CD4-positive, alpha-beta memory T cell (primary cell): Measurements from ENCODE around the gene GNAI2. TPM values are rescaled to one million over a fixed set of nuclear protein-coding genes. Genes with fewer than 3 reads are reported as not detected.
A peak's percentile ranks its signal among the peaks of the same experiment; 100 is the strongest.

ENCODE experiments used
- CTCF ChIA-PET: fragments of 350-600 bp; sonication (Branson Sonifier 250); formaldehyde crosslinking; loops from one replicate; lab custom pipeline; 2021; ENCODE audit warnings: inconsistent platforms; ENCODE audit not compliant: partially characterized antibody; lab: Charles Lee
- POLR2A ChIA-PET: fragments of 350-600 bp; sonication (Branson Sonifier 250); formaldehyde crosslinking; loops from one replicate; lab custom pipeline; 2021; ENCODE audit not compliant: partially characterized antibody; lab: Charles Lee
- DNase-seq, 5 donors: peaks; one replicate each; pipeline versions ENCODE4 v3.0.0 to v3.0.0-alpha.2; 2020 to 2022; ENCODE audit warnings: mixed read lengths in 1 of 5
- H3K27ac ChIP-seq: one replicate; pipeline ENCODE4 v1.7.0; 2013; ENCODE audit warnings: low read depth, low read length
- H3K27me3 ChIP-seq: 2 replicates; pipeline ENCODE4 v1.7.0; 2013; ENCODE audit warnings: mild to moderate bottlenecking, low read length, moderate library complexity; ENCODE audit not compliant: insufficient read depth
- H3K36me3 ChIP-seq: 2 replicates; pipeline ENCODE4 v1.7.0; 2013; ENCODE audit warnings: mild to moderate bottlenecking, low read length, moderate library complexity; ENCODE audit not compliant: insufficient read depth
- H3K4me1 ChIP-seq: 2 replicates; pipeline ENCODE4 v1.7.0; 2013; ENCODE audit warnings: mild to moderate bottlenecking, low read length, moderate library complexity; ENCODE audit not compliant: insufficient read depth
- H3K4me3 ChIP-seq, 2 donors: one replicate each; pipeline ENCODE4 v1.7.0; 2013; ENCODE audit warnings: low read length in 2 of 2, mild to moderate bottlenecking in 1 of 2
- H3K9me3 ChIP-seq, 2 donors: one replicate each; pipeline ENCODE4 v1.7.0; 2013; ENCODE audit warnings: low read length in 2 of 2, control low read depth in 1 of 2; ENCODE audit not compliant: control insufficient read depth in 1 of 2
- H3K27ac Mint-ChIP-seq, 7 donors: one replicate each; pipeline ENCODE4 v1.8.0; 2020 to 2021; ENCODE audit warnings: mixed read lengths in 7 of 7, mild to moderate bottlenecking in 6 of 7, inconsistent platforms in 3 of 7, moderate library complexity in 3 of 7
- H3K27me3 Mint-ChIP-seq, 2 donors: one replicate each; pipeline ENCODE4 v1.8.0; 2020 to 2021; ENCODE audit warnings: mixed read lengths in 2 of 2
- H3K36me3 Mint-ChIP-seq, 2 donors: one replicate each; pipeline ENCODE4 v1.8.0; 2020 to 2021; ENCODE audit warnings: mixed read lengths in 2 of 2, inconsistent platforms in 1 of 2, mild to moderate bottlenecking in 1 of 2
- H3K4me1 Mint-ChIP-seq, 4 donors: one replicate each; pipeline ENCODE4 v1.8.0; 2020 to 2021; ENCODE audit warnings: mixed read lengths in 4 of 4, mild to moderate bottlenecking in 1 of 4
- H3K4me3 Mint-ChIP-seq, 8 donors: one replicate each; pipeline ENCODE4 v1.8.0; 2020 to 2021; ENCODE audit warnings: mixed read lengths in 8 of 8, mild to moderate bottlenecking in 7 of 8, moderate library complexity in 6 of 8, inconsistent platforms in 3 of 8
- H3K9me3 Mint-ChIP-seq, 8 donors: one replicate each; pipeline ENCODE4 v1.8.0; 2020 to 2021; ENCODE audit warnings: mixed read lengths in 8 of 8, mild to moderate bottlenecking in 5 of 8, inconsistent platforms in 3 of 8, moderate library complexity in 1 of 8
- intact Hi-C: fragments of 100-400 bp; cut with micrococcal nuclease; formaldehyde crosslinking; loops from one replicate; pipeline ENCODE4 v1.15.1; 2023
- polyA plus RNA-seq, 2 donors: library from polyadenylated mRNA; unstranded; fragments of 300-500 nt; fragmentation: Illumina TruSeq; gene quantifications; one replicate each; pipeline ENCODE4 v1.2.3, GENCODE V29; 2021
- total RNA-seq, 2 experiments: library from RNA; stranded (reverse); gene quantifications; one replicate each; pipeline ENCODE4 v1.2.3, GENCODE V29; 2021

Gene GNAI2
- total and polyA plus RNA-seq, 4 experiments from 2014 or later = 292 to 615 (median 416) TPM

DNA sequence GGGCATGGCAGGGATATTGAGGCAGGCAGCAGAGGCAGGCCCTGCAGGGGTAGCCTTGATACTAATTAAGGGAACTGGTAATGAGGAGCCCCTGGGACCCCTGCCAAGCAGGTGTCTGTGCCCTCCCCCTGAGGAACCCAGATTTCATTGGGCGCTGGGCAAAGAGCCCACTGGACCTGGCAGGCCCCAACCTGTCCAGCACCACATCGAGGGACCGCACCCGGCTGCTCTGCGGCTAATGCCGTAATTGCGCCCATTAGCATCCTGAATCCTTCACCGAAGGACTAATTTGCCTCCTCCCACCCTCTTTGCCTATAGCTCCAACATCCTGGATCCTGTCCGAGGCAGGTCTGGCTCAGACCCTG, 19.2 kb downstream of the GNAI2 start:
- no peaks in the 10 kb centered on the region for H3K9me3 ChIP-seq
- H3K4me1 Mint-ChIP-seq = peaks cover 12 to 23% (median 17%) of the 10 kb centered on the region in 4 donors
- ChIA-PET POLR2A (no interaction called here), CTCF (interaction anchor here (2.8 to 6.2 kb wide), 2 partner anchors 9 to 61 kb away, joined by 12 to 34 read pairs; no protein-coding TSS in a partner anchor)
- H3K27ac ChIP-seq = no peak overlapping the region
- DNase-seq = no peak
- peaks cover 25% of the 10 kb centered on the region for H3K4me1 ChIP-seq
- intact Hi-C loops = no loop called here
- H3K36me3 ChIP-seq = peaks cover 73% of the 10 kb centered on the region
- no peak overlapping the region for H3K4me3 ChIP-seq
- peaks cover 23 to 57% of the 10 kb centered on the region in 2 donors for H3K36me3 Mint-ChIP-seq
- no peak overlapping the region for H3K27ac Mint-ChIP-seq
- H3K9me3 Mint-ChIP-seq = no peaks in the 10 kb centered on the region
- H3K27me3 Mint-ChIP-seq = no peaks in the 10 kb centered on the region
- H3K27me3 ChIP-seq = no peaks in the 10 kb centered on the region
- H3K4me3 Mint-ChIP-seq = no peak overlapping the region

DNA sequence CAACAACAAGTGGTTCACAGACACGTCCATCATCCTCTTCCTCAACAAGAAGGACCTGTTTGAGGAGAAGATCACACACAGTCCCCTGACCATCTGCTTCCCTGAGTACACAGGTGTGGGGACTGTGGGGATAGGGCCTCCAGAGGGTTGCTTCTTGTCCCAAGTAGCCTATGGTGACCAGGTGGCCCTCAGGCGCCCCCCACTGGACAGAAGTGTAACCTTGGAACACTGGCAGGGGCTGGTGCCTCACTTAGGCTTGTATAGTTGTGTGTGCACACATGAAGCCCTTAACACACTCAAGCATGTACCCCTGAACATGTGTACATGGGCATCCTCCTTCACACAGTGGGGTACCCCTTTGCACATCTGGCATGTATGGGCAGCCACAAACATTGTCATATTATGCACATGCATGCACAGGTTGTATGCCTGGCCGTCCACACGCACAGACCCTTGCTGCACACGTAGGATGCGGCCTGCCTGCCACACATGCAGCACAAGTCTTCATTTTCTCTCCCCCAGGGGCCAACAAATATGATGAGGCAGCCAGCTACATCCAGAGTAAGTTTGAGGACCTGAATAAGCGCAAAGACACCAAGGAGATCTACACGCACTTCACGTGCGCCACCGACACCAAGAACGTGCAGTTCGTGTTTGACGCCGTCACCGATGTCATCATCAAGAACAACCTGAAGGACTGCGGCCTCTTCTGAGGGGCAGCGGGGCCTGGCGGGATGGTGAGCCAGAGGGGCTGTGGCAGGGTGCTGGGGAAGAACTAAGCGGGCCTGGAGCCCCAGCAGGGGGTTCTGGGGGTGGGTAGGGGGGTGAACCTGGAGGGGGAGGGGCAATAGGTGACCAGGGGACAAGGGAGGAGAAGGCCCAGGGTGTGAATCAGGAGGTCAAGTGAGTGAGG, 21.2 kb downstream of the GNAI2 start:
- Histone ChIP-seq H3K27ac (no peak overlapping the region), H3K4me3 (no peak overlapping the region), H3K27me3 (no peaks in the 10 kb centered on the region), H3K36me3 (peaks cover 57% of the 10 kb centered on the region), H3K9me3 (no peaks in the 10 kb centered on the region), H3K4me1 (peaks cover 13% of the 10 kb centered on the region)
- peaks cover 23 to 49% of the 10 kb centered on the region in 2 donors for H3K36me3 Mint-ChIP-seq
- H3K4me1 Mint-ChIP-seq = peaks cover 6 to 9% (median 8%) of the 10 kb centered on the region in 4 donors
- no peaks in the 10 kb centered on the region for H3K27me3 Mint-ChIP-seq
- peak overlapping the region in 2 of 8 donors; percentile 25 to 32 for H3K4me3 Mint-ChIP-seq
- intact Hi-C loops = no loop called here
- POLR2A ChIA-PET = interaction anchor here (1.0 to 5.2 kb wide), 2 partner anchors 9 to 11 kb away, joined by 3 to 35 read pairs; no protein-coding TSS in a partner anchor
- CTCF ChIA-PET = interaction anchor here (0.7 to 6.2 kb wide), 9 partner anchors 7 to 63 kb away, joined by 3 to 34 read pairs (median 11); partner anchors contain the start of gene GNAI2
- DNase-seq = no peak
- peak overlapping the region in 4 of 7 donors; percentile 15 to 71 (median 45) for H3K27ac Mint-ChIP-seq
- no peaks in the 10 kb centered on the region for H3K9me3 Mint-ChIP-seq

DNA sequence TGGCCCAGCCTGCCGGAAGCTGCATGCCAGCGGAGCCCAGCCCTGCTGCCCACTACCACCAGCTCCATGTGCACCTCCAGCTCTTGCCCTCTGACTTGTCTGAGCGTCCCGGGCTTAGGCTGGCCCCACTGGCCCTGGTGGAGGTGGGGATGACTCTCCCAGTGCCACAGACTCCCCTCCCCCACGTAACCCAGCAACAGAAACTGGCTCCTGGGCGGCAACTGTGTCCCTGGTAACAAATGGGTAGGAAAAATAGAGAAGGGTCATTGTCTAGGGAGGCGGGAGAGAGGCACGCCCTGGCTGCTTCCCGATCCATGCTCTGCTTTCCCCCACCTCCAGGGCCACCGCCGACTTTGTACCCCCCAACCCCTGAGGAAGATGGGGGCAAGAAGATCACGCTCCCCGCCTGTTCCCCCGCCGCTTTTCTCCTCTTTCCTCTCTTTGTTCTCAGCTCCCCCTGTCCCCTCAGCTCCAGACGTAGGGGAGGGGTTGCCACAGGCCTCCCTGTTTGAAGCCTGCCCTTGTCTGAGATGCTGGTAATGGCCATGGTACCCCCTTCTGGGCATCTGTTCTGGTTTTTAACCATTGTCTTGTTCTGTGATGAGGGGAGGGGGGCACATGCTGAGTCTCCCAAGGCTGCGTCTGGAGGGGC, 22.2 kb downstream of the GNAI2 start:
- Histone ChIP-seq H3K4me1 (peaks cover 13% of the 10 kb centered on the region), H3K4me3 (no peak overlapping the region), H3K27ac (no peak overlapping the region), H3K9me3 (no peaks in the 10 kb centered on the region), H3K27me3 (no peaks in the 10 kb centered on the region), H3K36me3 (peaks cover 48% of the 10 kb centered on the region)
- ChIA-PET POLR2A (interaction anchor here (5.2 kb wide), 1 partner anchor 10 kb away, joined by 35 read pairs; no protein-coding TSS in a partner anchor), CTCF (interaction anchor here (1.2 to 6.2 kb wide), 8 partner anchors 8 to 66 kb away, joined by 3 to 34 read pairs (median 12); partner anchors contain the start of genes GNAI2 and GNAT1)
- H3K27me3 Mint-ChIP-seq = no peaks in the 10 kb centered on the region
- peaks cover 0 to 2% (median 0%) of the 10 kb centered on the region in 8 donors for H3K9me3 Mint-ChIP-seq
- no peak overlapping the region for H3K4me3 Mint-ChIP-seq
- H3K27ac Mint-ChIP-seq = peak overlapping the region in 2 of 7 donors; percentile 36 to 54
- peaks cover 22 to 49% of the 10 kb centered on the region in 2 donors for H3K36me3 Mint-ChIP-seq
- H3K4me1 Mint-ChIP-seq = peaks cover 5 to 9% (median 8%) of the 10 kb centered on the region in 4 donors
- no peak for DNase-seq
- intact Hi-C loops = no loop called here

DNA sequence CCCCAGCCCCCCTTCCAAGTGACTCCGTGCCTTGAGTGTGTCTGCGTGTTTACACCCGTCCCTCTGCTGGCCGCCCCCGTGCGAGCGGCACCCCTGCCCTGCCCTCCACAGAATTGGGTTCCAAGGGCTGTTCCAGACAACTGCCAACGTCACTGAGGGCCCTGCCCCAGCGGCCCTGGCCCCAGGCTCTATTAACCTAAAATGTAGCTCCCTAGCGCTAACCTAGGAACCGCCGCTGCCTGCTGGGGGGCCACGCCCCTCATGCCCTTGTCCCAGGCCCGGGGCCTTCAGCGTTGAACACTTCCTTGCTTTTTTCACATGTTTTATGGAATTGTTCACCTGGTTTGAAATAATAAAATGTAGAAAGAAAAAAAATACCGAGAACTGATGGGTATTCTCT, 23.0 kb downstream of the GNAI2 start:
- no peak for DNase-seq
- Histone ChIP-seq H3K4me1 (peaks cover 13% of the 10 kb centered on the region), H3K4me3 (no peak overlapping the region), H3K27me3 (no peaks in the 10 kb centered on the region), H3K36me3 (peaks cover 40% of the 10 kb centered on the region), H3K9me3 (no peaks in the 10 kb centered on the region), H3K27ac (no peak overlapping the region)
- peak overlapping the region in 1 of 8 donors; percentile 42 for H3K4me3 Mint-ChIP-seq
- peaks cover 3 to 9% (median 4%) of the 10 kb centered on the region in 4 donors for H3K4me1 Mint-ChIP-seq
- H3K27me3 Mint-ChIP-seq = no peaks in the 10 kb centered on the region
- intact Hi-C loops = no loop called here
- ChIA-PET POLR2A (interaction anchor here (0.9 to 5.2 kb wide), 5 partner anchors 11 to 47 kb away, joined by 3 to 35 read pairs (median 3); no protein-coding TSS in a partner anchor), CTCF (interaction anchor here (0.9 to 6.2 kb wide), 12 partner anchors 8 to 291 kb away, joined by 3 to 34 read pairs (median 8); partner anchors contain the start of genes GNAI2, GNAT1 and TUSC2)
- H3K9me3 Mint-ChIP-seq = peaks cover 0 to 2% (median 0%) of the 10 kb centered on the region in 8 donors
- H3K36me3 Mint-ChIP-seq = peaks cover 15 to 42% of the 10 kb centered on the region in 2 donors
- H3K27ac Mint-ChIP-seq = peak overlapping the region in 2 of 7 donors; percentile 68 to 76

DNA sequence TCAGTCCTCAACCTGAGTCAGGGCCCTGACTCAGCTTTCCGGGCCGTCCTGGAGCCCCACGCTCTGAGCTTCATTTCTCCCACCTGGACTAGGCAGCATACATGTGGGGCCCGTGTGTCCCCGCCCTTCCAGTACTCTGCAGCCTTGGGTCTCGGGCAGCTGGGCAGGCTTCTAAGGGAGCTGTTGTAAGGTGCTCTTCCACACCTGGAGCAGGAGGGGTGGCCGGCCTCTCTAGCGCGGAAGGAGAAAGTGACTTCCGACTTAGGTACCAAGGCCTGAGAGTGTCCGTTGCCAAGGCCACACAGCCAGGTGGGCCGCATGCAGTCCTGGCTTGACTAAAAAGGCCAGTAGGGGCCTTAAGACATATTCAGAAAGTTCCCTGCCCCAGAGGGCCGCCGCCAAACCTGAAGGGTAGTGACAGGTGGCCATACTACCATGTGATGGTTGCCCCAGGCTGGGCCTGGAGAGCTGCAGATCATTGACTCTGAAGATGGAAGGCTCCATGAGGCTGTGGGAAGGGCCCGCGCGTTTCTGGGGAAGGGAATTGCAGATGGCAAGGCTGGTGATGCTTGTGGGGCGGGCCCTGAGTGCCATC, 23.5 kb downstream of the GNAI2 start:
- Mint-ChIP-seq H3K36me3 (peaks cover 15 to 36% of the 10 kb centered on the region in 2 donors), H3K27ac (peak overlapping the region in 6 of 7 donors; percentile 48 to 91 (median 71)), H3K9me3 (peaks cover 0 to 2% (median 0%) of the 10 kb centered on the region in 8 donors), H3K4me3 (peak overlapping the region in 7 of 8 donors; percentile 43 to 83 (median 71)), H3K4me1 (peaks cover 3 to 9% (median 4%) of the 10 kb centered on the region in 4 donors), H3K27me3 (no peaks in the 10 kb centered on the region)
- Histone ChIP-seq H3K27me3 (no peaks in the 10 kb centered on the region), H3K27ac (peak overlapping the region; percentile 46), H3K4me3 (no peak overlapping the region), H3K36me3 (peaks cover 35% of the 10 kb centered on the region), H3K4me1 (peaks cover 13% of the 10 kb centered on the region), H3K9me3 (no peaks in the 10 kb centered on the region)
- intact Hi-C loops = loop anchor here (1.0 kb wide), 1 partner anchor 32 kb away; no protein-coding TSS in a partner anchor
- CTCF ChIA-PET = interaction anchor here (0.8 to 6.2 kb wide), 11 partner anchors 10 to 291 kb away, joined by 3 to 34 read pairs (median 8); partner anchors contain the start of genes GNAT1 and TUSC2
- POLR2A ChIA-PET = interaction anchor here (0.9 to 5.2 kb wide), 7 partner anchors 11 to 67 kb away, joined by 3 to 35 read pairs (median 3); no protein-coding TSS in a partner anchor
- no peak for DNase-seq
